Mammary epithelial cell (primary cell): ENCODE results near the gene SASS6.

Experiments used
- EZH2 ChIP-seq: IDR thresholded peaks from 2 replicates; pipeline ENCODE4 v1.6.1; 2012; ENCODE audit warnings: low read length, inconsistent platforms, borderline replicate concordance
- TF ChIP-seq, protein P1 (sequence below), 2 donors: IDR thresholded peaks in 1 of 2; conservative IDR thresholded peaks in 1 of 2; 2 replicates each; pipeline ENCODE4 v1.5.1; 2011 to 2012; ENCODE audit warnings: inconsistent platforms in 2 of 2, low read length in 2 of 2, mild to moderate bottlenecking in 2 of 2, control low read depth in 1 of 2, low read depth in 1 of 2; ENCODE audit not compliant: insufficient read depth in 1 of 2; ENCODE audit errors: extremely low read depth in 1 of 2

GRCh38 chr1:100065183-100065968 lies 67.4 kb downstream of the SASS6 start:
- TF ChIP-seq, protein P1, sequence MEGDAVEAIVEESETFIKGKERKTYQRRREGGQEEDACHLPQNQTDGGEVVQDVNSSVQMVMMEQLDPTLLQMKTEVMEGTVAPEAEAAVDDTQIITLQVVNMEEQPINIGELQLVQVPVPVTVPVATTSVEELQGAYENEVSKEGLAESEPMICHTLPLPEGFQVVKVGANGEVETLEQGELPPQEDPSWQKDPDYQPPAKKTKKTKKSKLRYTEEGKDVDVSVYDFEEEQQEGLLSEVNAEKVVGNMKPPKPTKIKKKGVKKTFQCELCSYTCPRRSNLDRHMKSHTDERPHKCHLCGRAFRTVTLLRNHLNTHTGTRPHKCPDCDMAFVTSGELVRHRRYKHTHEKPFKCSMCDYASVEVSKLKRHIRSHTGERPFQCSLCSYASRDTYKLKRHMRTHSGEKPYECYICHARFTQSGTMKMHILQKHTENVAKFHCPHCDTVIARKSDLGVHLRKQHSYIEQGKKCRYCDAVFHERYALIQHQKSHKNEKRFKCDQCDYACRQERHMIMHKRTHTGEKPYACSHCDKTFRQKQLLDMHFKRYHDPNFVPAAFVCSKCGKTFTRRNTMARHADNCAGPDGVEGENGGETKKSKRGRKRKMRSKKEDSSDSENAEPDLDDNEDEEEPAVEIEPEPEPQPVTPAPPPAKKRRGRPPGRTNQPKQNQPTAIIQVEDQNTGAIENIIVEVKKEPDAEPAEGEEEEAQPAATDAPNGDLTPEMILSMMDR (conservative IDR thresholded peaks at IDR 0.05 in 1 of 2, IDR thresholded peaks at IDR 0.05 in 1 of 2; ENCODE audit: extremely low read depth in 1 of 2, insufficient read depth in 1 of 2, low read depth in 1 of 2, low read length in 2 of 2): no peak
- TF ChIP-seq EZH2: no peak
